HG02588 (cell line): Measurements from ENCODE around the gene GSTA2.
"Not testable (repeated sequence)": the region's sequence is repeated elsewhere in the genome, so short reads cannot be mapped to it uniquely, and the experiment has no call there.

Experiments used
- ATAC-seq: cut with Tn5 transposase; IDR thresholded peaks from one replicate; pipeline ENCODE4 v1.9.1; 2021; ENCODE audit warnings: mild to moderate bottlenecking, moderate library complexity; ENCODE audit not compliant: unreplicated experiment

Gene GSTA2

DNA sequence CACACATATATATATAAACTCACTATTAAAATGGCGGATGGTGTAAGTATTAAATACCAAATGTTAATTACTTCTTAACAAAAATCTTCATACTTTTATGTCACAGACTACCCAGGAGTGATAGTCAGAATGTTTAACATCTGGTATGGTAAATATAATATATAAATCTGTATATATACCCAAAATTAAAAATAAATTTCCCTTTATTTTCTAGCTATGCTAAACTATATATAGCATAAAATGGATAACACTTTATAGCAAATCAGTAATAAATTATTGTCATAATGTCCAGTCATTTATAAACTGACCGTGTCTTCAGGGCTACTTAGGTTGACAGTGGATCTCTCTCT lies 37.1 kb downstream of the GSTA2 start:
- no peak for ATAC-seq

DNA sequence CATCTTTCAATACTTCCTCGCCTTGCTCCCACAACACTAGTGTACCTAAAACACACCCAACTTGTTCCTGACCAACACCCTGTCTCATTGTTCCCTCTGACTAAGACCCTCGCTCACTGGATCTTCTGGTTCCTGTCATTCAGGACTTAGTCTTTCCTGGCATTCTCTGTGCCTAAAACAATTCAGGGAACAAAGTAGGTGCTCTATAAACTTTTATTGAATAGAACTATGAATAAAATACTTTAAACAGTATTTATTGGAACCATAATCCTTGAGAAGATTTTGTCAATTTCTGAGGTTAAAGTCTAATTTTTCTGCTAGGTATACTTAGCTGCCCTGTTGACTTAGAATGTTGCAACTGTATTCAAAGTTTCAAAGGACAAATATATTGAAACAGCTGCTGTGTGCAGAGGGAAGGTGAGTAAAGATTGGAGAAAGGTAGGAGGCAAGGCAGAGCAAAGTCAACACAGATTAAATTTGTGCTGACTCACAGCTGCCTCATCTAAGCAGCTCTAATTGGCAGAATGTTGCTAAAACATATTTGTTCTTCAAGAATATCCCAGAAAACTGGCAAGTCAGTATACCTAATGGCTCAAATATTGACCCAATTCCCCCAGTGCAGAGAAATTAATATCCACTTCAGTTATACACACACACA lies 37.6 kb downstream of the GSTA2 start:
- ATAC-seq = no peak

DNA sequence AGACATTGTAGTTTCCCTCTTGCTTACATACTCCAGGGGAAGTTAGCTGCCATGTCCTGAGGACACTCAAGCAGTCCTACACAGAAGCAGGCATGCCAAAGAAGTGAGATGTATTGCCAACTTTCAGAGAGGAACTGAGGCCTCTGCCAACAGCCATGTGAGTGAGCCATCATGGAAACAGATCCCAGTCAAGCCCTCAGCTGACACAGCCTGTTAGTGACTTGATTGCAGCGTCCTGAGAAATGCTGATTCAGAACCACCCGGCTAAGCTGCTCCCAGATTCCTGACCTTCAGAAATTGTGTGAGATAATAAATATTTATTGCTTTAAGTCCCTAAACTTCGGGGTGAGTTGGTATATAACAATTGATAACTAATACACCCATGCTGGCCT lies 38.1 kb downstream of the GSTA2 start:
- ATAC-seq = peak; percentile 2

DNA sequence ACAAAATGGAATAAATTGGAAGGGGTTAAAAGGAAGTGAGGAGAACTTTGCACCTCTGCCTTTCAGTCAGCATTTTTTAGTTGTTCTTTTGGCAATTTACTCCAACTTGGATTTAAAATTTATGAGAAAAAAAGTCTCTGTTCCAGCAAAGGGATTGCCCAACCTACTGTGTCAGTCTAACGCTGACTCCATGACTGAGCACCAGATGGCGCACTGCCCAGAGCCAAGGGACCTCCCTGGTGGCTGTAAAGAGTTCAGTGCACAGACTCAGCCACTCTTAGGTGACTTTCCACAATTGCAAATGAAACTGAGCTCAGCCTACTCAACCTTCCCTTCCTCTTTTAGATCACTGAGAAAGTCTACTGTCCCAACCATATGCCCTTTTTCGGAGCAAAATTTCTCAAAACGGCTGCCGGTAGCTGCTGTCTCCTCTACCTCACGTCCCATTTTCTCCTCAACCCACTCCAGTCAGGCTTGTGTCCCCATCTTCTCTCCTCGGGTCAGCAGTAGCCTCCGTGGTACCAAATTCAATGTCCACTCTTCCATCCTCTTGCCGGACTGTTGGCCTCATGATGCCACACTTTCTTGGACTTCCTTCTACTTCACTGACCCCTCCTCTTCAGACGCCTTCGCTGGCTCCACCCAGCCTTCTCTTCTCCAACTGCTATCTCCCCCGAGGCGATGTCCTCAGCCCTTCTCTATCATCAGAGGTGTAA lies 38.7 kb downstream of the GSTA2 start:
- peak; percentile 99 for ATAC-seq

DNA sequence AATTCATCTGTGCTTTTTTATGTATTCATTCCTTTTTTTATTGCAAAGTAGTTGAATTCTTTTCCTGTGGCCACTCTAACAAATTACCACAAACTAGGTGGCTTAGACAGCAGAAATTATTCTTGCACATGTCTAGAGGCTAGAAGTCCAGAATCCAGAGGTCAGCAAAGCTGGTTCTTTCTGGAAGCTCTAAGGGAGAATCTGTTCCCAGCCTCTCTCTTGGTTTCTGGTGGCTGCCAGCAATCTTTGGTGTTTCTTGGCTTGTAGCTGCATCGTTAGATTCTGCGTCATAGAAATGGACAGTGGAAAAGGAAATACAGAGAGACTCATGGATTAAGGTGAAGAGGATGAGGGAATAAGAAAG lies 39.3 kb downstream of the GSTA2 start:
- no peak for ATAC-seq

DNA sequence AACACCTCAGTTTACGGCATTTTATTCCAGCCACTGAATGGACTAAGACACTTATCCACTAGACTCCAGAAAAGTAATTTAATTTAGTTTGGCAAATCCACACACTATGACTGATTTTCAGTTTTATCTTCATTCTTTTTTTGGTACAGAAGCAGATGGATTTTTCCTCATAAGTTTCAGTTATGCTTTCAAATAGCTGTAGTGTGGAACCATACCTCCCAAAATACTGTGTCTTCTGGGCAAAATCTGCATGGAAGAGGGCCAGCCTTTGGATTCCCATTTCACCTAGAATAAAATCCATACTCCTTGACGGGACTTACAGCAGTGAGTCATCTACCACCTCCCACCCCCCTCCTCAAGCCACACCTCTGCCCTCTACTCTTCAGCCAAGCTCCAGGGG lies 43.0 kb downstream of the GSTA2 start:
- no peak for ATAC-seq

DNA sequence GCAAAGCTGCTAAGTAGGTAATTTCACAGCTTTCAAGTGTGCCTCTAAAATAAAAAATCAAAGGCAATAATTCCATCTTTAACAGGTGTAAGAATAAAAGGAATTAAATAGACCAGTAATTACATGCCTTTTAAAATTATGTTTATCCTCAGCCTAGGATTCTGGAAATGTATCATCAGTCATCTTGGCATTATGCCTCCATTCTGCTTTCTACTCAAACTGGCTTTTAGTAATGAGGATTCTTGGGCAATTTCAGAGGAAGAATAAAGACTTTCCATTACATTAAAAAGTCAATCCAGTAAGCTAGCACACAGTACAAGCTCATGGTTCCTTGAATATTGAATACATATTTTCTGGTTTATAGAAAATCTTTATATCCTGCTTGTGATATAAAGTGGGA lies 44.7 kb downstream of the GSTA2 start:
- ATAC-seq = no peak

DNA sequence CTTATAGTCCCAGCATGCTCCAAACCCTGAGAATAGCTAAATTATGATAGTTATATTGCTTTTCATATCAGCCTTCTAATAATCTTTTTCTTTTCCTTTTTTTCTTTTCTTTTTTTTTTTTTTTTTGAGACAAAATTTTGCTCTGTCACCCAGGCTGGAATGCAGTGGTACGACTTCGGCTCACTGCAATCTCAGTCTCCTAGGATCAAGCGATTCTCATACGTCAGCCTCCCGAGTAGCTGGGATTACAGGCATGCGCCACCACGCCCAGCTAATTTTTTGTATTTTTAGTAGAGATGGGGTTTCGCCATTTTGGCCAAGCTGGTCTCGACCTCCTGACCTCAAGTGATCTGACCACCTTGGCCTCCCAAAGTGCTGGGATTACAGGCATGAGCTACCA lies 48.5 kb downstream of the GSTA2 start:
- not testable (repeated sequence) for ATAC-seq

DNA sequence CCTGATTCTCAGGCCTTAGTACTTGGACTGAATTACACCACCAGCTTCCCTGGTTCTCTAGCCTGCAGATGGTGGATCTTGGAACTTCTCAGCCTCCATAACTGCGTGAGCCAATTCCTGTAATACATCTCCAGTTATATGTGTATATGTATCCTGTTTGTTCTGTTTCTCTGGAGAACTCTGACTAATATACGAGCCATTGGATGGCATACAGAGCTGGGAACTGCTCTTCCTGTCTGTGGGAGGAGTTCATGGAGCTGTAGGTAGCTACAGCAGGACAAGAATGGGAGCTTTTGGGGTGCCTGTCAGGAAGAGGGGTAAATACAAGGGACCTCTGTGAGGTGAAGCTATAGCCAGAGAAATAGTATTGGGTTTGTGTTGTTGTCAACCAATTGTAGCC lies 51.1 kb downstream of the GSTA2 start:
- ATAC-seq = no peak

DNA sequence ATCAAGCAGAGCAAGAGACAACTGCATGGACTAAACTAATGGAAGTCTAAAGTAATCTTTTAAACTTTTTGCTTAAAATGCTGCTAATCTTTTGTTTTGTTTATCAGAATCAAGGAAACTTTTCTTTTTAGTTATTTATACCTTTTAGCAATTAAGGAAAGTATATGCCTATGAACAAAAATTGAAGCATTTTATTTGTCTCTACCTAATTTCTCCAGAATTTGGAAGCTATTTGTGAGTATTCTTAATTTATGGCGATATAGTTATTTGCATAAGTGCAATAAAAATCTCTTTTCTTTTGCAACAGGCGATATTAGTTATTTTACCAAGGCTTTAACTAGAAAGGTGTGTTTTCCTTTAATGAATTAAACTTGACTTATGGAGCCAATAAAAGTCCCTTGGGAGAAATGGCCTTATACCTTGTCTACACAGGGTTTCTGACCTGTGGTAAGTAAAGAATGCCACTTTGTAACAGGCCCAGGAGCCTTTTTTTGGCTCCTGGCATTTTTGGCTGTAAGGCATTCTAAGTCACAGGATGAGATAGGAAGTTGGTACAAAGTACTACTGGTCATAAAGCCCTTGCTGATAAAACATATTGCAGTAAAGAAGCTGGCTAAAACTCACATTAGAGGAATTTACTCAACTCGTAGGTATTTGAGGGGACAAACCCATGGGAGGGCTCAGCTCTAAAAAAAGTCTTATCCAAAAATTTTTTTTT lies 55.2 kb downstream of the GSTA2 start:
- no peak for ATAC-seq

DNA sequence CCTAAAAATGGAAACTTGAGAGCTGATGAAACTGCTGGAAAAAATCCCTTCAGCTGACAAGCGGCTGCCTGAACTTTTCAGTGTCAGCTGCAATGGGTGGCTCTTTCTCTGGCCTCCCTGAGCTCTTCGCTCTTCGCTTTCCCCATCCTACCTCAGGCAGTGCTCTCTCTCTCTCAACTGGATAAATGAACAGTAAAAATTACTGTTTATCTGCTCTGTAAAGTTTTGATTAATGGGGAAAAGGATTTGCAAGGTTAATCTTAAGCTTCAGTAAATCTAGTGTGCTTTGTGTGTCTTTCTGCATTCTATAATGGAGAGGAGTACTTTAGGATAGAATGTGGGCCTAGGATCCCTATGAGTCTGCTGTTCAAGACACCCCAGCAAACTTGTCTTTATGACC lies 57.3 kb downstream of the GSTA2 start:
- no peak for ATAC-seq

DNA sequence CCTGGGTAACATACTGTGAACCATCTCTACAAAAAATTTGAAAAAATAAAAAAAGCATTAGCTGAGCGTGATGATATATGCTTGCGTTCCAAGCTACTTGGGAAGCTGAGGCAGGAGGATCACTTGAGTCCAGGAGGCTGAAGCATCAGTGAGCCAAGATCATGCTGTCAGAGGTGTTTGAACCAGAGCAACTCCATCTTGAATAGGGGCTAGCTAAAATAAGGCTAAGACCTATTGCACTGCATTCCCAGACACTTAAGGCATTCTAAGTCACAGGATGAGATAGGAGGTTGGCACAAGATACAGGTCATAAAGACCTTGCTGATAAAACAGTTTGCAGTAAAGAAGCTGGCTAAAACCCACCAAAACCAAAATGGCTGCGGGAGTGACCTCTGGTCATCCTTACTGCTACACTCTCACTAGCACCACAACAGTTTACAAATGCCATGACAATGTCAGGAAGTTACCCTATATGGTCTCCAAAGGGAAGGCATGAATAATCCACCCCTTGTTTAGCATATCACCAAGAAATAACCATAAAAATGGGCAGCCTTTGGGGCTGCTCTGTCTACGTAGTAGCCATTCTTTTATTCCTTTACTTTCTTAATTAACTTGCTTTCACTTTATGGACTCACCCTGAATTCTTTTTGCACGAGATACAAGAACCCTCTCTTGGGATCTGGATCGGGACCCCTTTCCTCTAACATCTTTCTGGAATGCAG lies 58.3 kb downstream of the GSTA2 start:
- ATAC-seq = not testable (repeated sequence)

DNA sequence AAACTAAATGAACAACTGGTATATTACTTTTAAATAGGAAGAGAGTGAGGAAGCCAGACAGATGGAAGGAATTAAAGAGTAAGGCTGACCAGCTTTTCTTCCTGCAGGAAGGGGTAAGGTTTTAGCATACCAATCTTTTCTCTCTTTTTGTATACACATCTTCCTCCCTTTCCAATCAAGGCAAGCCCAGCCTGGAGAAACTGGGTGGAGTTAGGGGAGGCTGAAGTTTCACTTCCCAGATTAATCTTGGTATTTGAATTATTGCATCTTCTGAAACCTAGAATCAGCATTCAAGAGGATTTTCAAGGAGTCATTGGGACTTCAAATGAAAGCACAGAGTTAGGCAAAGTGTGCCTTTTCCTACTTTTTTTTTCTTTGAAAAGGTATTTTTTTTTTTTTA lies 59.2 kb downstream of the GSTA2 start:
- ATAC-seq = no peak
